ENCODE results near the gene ZNF774.

- TF ChIP-seq ZBTB39 (CRISPR knock-in tag; IDR thresholded peaks at IDR 0.05) (no peak), SUZ12 (IDR thresholded peaks at IDR 0.05; ENCODE audit: low read depth, low read length) (no peak), NPAS2 (CRISPR knock-in tag; IDR thresholded peaks at IDR 0.05; ENCODE audit: borderline replicate concordance) (no peak), IRX3 (CRISPR knock-in tag; IDR thresholded peaks at IDR 0.05; ENCODE audit: borderline replicate concordance, low read depth) (no peak), ZNF44 (CRISPR knock-in tag; IDR thresholded peaks at IDR 0.05) (no peak), HDAC2 (CRISPR knock-in tag; IDR thresholded peaks at IDR 0.05) (no peak), ETV6 (CRISPR knock-in tag; conservative IDR thresholded peaks at IDR 0.05) (no peak), JUNB (CRISPR knock-in tag; IDR thresholded peaks at IDR 0.05; ENCODE audit: borderline replicate concordance) (no peak)
- TF ChIP-seq, protein P1, sequence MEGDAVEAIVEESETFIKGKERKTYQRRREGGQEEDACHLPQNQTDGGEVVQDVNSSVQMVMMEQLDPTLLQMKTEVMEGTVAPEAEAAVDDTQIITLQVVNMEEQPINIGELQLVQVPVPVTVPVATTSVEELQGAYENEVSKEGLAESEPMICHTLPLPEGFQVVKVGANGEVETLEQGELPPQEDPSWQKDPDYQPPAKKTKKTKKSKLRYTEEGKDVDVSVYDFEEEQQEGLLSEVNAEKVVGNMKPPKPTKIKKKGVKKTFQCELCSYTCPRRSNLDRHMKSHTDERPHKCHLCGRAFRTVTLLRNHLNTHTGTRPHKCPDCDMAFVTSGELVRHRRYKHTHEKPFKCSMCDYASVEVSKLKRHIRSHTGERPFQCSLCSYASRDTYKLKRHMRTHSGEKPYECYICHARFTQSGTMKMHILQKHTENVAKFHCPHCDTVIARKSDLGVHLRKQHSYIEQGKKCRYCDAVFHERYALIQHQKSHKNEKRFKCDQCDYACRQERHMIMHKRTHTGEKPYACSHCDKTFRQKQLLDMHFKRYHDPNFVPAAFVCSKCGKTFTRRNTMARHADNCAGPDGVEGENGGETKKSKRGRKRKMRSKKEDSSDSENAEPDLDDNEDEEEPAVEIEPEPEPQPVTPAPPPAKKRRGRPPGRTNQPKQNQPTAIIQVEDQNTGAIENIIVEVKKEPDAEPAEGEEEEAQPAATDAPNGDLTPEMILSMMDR (CRISPR knock-in tag; IDR thresholded peaks at IDR 0.05) = no peak
Measured at GRCh38 chr15:90349072-90349471, 3.0 kb upstream of the ZNF774 start.
